ENCODE measurements around the gene INPP5A. TPM values are rescaled to one million over a fixed set of nuclear protein-coding genes. Genes with fewer than 3 reads are reported as not detected.

The INPP5A gene
- total RNA-seq, 1 experiment from 2014 or later, result 22.6 TPM

DNA sequence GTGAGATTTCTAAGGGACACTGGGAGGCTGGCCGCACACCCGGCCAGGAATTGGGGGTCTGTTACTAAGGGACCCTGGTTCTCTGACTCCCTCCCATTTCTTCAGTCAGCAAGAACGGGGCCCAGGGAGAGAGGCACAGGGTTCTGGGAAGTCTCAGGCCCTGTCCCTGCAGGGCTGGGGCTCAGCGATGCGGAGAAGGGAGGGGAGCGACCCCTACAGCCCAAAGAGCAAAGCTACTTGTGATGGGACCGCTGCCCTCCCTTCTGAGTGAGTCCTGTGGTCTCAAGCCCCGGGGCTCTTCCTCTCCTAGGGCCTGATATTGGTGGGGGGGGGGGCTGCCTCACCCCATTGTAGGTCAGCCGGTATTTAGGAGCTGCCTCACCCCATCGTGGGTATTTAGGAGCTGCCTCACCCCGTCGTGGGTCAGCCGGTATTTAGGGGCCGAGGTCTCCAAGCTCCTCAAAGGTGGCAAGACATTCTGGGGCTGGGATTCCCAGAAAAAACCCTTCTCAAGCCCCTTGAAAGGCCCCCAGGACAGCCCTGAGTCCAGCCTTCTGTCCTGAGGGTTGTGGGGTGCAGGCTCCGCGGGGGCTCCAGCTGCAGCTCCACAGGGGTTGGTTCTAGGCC lies 265.2 kb downstream of the INPP5A start:
- no TSS peak for BruUV-seq (replicated peaks)
- Histone ChIP-seq H3K79me2 (ENCODE audit: low read length) (no peaks in the 10 kb centered on the region), H3K4me3 (ENCODE audit: low read length) (no peak overlapping the region), H3K9ac (ENCODE audit: low read length) (no peak overlapping the region), H3K4me2 (ENCODE audit: low read length) (no peak overlapping the region), H3K27me3 (ENCODE audit: low read length) (no peaks in the 10 kb centered on the region), H2AFZ (ENCODE audit: low read length) (no peak overlapping the region), H4K20me1 (ENCODE audit: low read length) (no peaks in the 10 kb centered on the region), H3K27ac (ENCODE audit: low read length) (no peak overlapping the region), H3K36me3 (ENCODE audit: low read depth, low read length) (no peaks in the 10 kb centered on the region), H3K4me1 (ENCODE audit: insufficient read depth, low read length) (no peaks in the 10 kb centered on the region), H3K9me3 (ENCODE audit: low read length) (no peaks in the 10 kb centered on the region), H3K9me2 (replicated peaks; ENCODE audit: low read length) (no peaks in the 10 kb centered on the region), H3F3A (ENCODE audit: low read length, unreplicated experiment) (no peaks in the 10 kb centered on the region)
- ATAC-seq, result no peak
- CTCF ChIA-PET, result no interaction called here
- POLR2A ChIA-PET (ENCODE audit: unreplicated experiment), result no interaction called here
- no peak for DNase-seq
- intact Hi-C loops (cut with micrococcal nuclease), result no loop called here
- no peak for TF ChIP-seq EZH2phosphoT487 (IDR thresholded peaks at IDR 0.05; ENCODE audit: borderline replicate concordance, low read length)
- TF ChIP-seq, protein P1, sequence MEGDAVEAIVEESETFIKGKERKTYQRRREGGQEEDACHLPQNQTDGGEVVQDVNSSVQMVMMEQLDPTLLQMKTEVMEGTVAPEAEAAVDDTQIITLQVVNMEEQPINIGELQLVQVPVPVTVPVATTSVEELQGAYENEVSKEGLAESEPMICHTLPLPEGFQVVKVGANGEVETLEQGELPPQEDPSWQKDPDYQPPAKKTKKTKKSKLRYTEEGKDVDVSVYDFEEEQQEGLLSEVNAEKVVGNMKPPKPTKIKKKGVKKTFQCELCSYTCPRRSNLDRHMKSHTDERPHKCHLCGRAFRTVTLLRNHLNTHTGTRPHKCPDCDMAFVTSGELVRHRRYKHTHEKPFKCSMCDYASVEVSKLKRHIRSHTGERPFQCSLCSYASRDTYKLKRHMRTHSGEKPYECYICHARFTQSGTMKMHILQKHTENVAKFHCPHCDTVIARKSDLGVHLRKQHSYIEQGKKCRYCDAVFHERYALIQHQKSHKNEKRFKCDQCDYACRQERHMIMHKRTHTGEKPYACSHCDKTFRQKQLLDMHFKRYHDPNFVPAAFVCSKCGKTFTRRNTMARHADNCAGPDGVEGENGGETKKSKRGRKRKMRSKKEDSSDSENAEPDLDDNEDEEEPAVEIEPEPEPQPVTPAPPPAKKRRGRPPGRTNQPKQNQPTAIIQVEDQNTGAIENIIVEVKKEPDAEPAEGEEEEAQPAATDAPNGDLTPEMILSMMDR (conservative IDR thresholded peaks at IDR 0.05; ENCODE audit: low read depth, low read length), result no peak
- no peak for TF ChIP-seq EZH2 (IDR thresholded peaks at IDR 0.05; ENCODE audit: low read length, unreplicated experiment)

DNA sequence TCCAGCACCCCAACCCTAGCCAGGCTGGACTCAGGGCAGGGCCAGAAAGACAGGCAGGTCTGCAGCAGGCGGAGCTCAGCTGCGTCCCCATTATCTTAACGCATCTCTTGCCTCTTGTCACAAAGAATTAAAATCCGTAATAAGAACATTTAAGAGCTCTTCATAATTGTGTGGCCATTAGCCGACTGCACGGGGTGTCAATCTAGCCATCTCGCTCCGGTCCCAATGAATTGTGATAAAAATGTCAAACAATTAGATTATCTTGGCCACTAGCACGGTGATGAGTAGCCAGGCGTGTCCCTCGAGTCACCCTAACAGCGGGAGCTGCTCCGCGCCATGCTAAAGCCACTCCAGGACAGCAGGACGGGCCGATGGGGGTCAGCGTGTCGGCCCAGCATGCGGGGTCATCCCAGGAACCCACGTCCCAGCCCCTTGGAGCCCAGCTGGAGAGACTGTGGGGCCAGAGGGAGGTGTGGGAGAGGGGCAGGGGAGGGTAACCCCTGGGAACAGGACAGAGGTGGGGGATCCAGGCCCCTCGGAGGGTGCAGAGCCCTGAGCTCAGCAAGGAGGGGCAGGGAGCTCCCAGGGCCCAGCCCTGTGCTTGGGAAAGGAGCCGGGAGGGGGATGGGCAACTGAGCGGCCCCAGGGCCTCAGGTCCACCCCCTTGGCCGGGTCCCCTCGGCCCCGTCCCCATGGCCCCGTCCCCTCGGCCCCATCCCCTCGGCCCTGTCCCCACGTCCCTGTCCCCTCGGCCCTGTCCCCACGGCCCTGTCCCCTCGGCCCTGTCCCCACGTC lies 266.0 kb downstream of the INPP5A start:
- Histone ChIP-seq H2AFZ (ENCODE audit: low read length) (no peak overlapping the region), H4K20me1 (ENCODE audit: low read length) (no peaks in the 10 kb centered on the region), H3K4me1 (ENCODE audit: insufficient read depth, low read length) (no peaks in the 10 kb centered on the region), H3K9me2 (replicated peaks; ENCODE audit: low read length) (no peaks in the 10 kb centered on the region), H3K79me2 (ENCODE audit: low read length) (no peaks in the 10 kb centered on the region), H3K27ac (ENCODE audit: low read length) (no peak overlapping the region), H3K36me3 (ENCODE audit: low read depth, low read length) (no peaks in the 10 kb centered on the region), H3K4me3 (ENCODE audit: low read length) (no peak overlapping the region), H3K27me3 (ENCODE audit: low read length) (no peaks in the 10 kb centered on the region), H3K9ac (ENCODE audit: low read length) (no peak overlapping the region), H3K9me3 (ENCODE audit: low read length) (no peaks in the 10 kb centered on the region), H3K4me2 (ENCODE audit: low read length) (no peak overlapping the region), H3F3A (ENCODE audit: low read length, unreplicated experiment) (no peaks in the 10 kb centered on the region)
- ChIA-PET POLR2A (ENCODE audit: unreplicated experiment) (no interaction called here), CTCF (no interaction called here)
- BruUV-seq (replicated peaks), result no TSS peak
- DNase-seq, result no peak
- no peak for ATAC-seq
- intact Hi-C loops (cut with micrococcal nuclease), result no loop called here
- TF ChIP-seq EZH2 (IDR thresholded peaks at IDR 0.05; ENCODE audit: low read length, unreplicated experiment), result no peak
- TF ChIP-seq EZH2phosphoT487 (IDR thresholded peaks at IDR 0.05; ENCODE audit: borderline replicate concordance, low read length), result no peak
- TF ChIP-seq, protein P1 (conservative IDR thresholded peaks at IDR 0.05; ENCODE audit: low read depth, low read length), result no peak

DNA sequence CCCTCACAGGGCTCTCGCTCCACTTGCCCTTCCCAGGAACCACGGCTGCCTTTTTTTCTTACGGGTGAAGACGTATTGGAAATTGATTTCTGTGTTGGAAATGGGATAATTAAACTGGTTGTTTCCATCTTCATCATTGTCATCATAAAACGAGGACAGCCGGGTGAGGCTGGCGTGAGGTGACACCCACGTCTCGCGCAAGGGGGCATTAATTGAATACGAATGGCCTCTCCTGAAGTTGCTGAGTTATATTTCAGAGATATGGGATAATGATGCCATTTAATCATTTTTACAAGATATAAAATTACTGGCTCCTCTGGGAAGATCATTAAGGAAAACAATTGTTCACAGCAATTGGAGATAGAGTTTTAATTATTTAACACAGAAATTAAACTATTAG lies 266.7 kb downstream of the INPP5A start:
- no peaks in the 10 kb centered on the region for H3K79me2 ChIP-seq (ENCODE audit: low read length)
- ChIA-PET POLR2A (ENCODE audit: unreplicated experiment) (no interaction called here), CTCF (no interaction called here)
- no peak overlapping the region for H2AFZ ChIP-seq (ENCODE audit: low read length)
- intact Hi-C loops (cut with micrococcal nuclease), result no loop called here
- H4K20me1 ChIP-seq (ENCODE audit: low read length), result no peaks in the 10 kb centered on the region
- H3K4me3 ChIP-seq (ENCODE audit: low read length), result no peak overlapping the region
- no peaks in the 10 kb centered on the region for H3K9me3 ChIP-seq (ENCODE audit: low read length)
- no peak for ATAC-seq
- no peak overlapping the region for H3K27ac ChIP-seq (ENCODE audit: low read length)
- no peaks in the 10 kb centered on the region for H3K9me2 ChIP-seq (replicated peaks; ENCODE audit: low read length)
- no peaks in the 10 kb centered on the region for H3K36me3 ChIP-seq (ENCODE audit: low read depth, low read length)
- H3K27me3 ChIP-seq (ENCODE audit: low read length), result no peaks in the 10 kb centered on the region
- no peak overlapping the region for H3K9ac ChIP-seq (ENCODE audit: low read length)
- no peak overlapping the region for H3K4me2 ChIP-seq (ENCODE audit: low read length)
- H3K4me1 ChIP-seq (ENCODE audit: insufficient read depth, low read length), result no peaks in the 10 kb centered on the region
- TF ChIP-seq EZH2phosphoT487 (IDR thresholded peaks at IDR 0.05; ENCODE audit: borderline replicate concordance, low read length) (no peak), EZH2 (IDR thresholded peaks at IDR 0.05; ENCODE audit: low read length, unreplicated experiment) (no peak)
- TF ChIP-seq, protein P1 (conservative IDR thresholded peaks at IDR 0.05; ENCODE audit: low read depth, low read length), result no peak
- no TSS peak for BruUV-seq (replicated peaks)
- H3F3A ChIP-seq (ENCODE audit: low read length, unreplicated experiment), result no peaks in the 10 kb centered on the region
- no peak for DNase-seq

Data from PC-3 (cell line).